Keratinocyte (primary cell): ENCODE data around the gene FAM72C. TPM values are rescaled to one million over a fixed set of nuclear protein-coding genes. Genes with fewer than 3 reads are reported as not detected.
"Not testable (repeated sequence)": the region's sequence is repeated elsewhere in the genome, so short reads cannot be mapped to it uniquely, and the experiment has no call there.

Source experiments
- DNase-seq: peaks from one replicate; pipeline ENCODE4 v3.0.0-alpha.2; 2011; ENCODE audit warnings: low read depth, missing footprints, low spot score
- FAIRE-seq: peaks from 2 replicates; lab custom pipeline; 2011; peaks lifted over from hg19 to GRCh38; lab: Jason Lieb, UNC
- H2AFZ ChIP-seq: 2 replicates; pipeline ENCODE4 v1.6.0; 2012; ENCODE audit warnings: low read length, control low read depth, inconsistent platforms; ENCODE audit not compliant: control insufficient read depth
- H3K27ac ChIP-seq: 2 replicates; pipeline ENCODE4 v1.5.1; 2011; ENCODE audit warnings: low read length; ENCODE audit not compliant: control insufficient read depth, insufficient read depth
- H3K27me3 ChIP-seq: 3 replicates; pipeline ENCODE4 v1.6.0; 2011; ENCODE audit warnings: low read length; ENCODE audit not compliant: control insufficient read depth, insufficient read depth; ENCODE audit errors: extremely low read depth
- H3K36me3 ChIP-seq, 2 experiments: 2 replicates in 1 of 2; 3 replicates in 1 of 2; pipeline ENCODE4 v1.5.1; 2011; ENCODE audit warnings: low read length in 2 of 2, mild to moderate bottlenecking in 1 of 2; ENCODE audit not compliant: control insufficient read depth in 2 of 2, insufficient read depth in 2 of 2; ENCODE audit errors: extremely low read depth in 1 of 2
- H3K4me1 ChIP-seq: 3 replicates; pipeline ENCODE4 v1.5.1; 2011; ENCODE audit warnings: low read length; ENCODE audit not compliant: control insufficient read depth, insufficient read depth; ENCODE audit errors: extremely low read depth
- H3K4me2 ChIP-seq: 3 replicates; pipeline ENCODE4 v1.6.0; 2011; ENCODE audit warnings: low read depth, low read length; ENCODE audit not compliant: control insufficient read depth, insufficient read depth; ENCODE audit errors: extremely low read depth
- H3K4me3 ChIP-seq, 3 experiments: fragments of 200-600 bp in 1 of 3; sonication (generic) in 1 of 3; 2 replicates in 2 of 3; 3 replicates in 1 of 3; pipeline ENCODE4 v1.5.1; 2011 to 2016; ENCODE audit warnings: low read length in 3 of 3, mild to moderate bottlenecking in 3 of 3, control low read depth in 2 of 3, inconsistent platforms in 1 of 3, low read depth in 1 of 3, mixed read lengths in 1 of 3, mixed run types in 1 of 3, moderate library complexity in 1 of 3; ENCODE audit not compliant: control insufficient read depth in 2 of 3, insufficient read depth in 2 of 3; ENCODE audit errors: extremely low read depth in 1 of 3
- H3K79me2 ChIP-seq: 2 replicates; pipeline ENCODE4 v1.6.0; 2012; ENCODE audit warnings: low read length; ENCODE audit not compliant: control insufficient read depth, insufficient read depth
- H3K9ac ChIP-seq: 3 replicates; pipeline ENCODE4 v1.6.0; 2011; ENCODE audit warnings: low read length; ENCODE audit not compliant: control insufficient read depth, insufficient read depth; ENCODE audit errors: extremely low read depth
- H3K9me1 ChIP-seq: 3 replicates; pipeline ENCODE4 v1.6.0; 2011; ENCODE audit warnings: low read length; ENCODE audit not compliant: control insufficient read depth, insufficient read depth; ENCODE audit errors: extremely low read depth
- H3K9me3 ChIP-seq: 2 replicates; pipeline ENCODE4 v1.5.1; 2012; ENCODE audit warnings: low read depth, low read length; ENCODE audit not compliant: control insufficient read depth
- H4K20me1 ChIP-seq: 3 replicates; pipeline ENCODE4 v1.6.0; 2011; ENCODE audit warnings: low read length; ENCODE audit not compliant: control insufficient read depth, insufficient read depth; ENCODE audit errors: extremely low read depth
- dilution Hi-C: fragments of 300-500 bp; cut with MboI; formaldehyde crosslinking; loops from one replicate; pipeline ENCODE4 v1.7.0; 2020; ENCODE audit warnings: low sequenced_read_pairs; ENCODE audit not compliant: extremely low pct_ligation_motif_present
- polyA minus RNA-seq, 3 experiments: library from RNA; depleted of rRNA, polyadenylated mRNA; stranded (reverse); fragments of >200 nt; gene quantifications; 1 replicate in 1 of 3; 2 replicates in 1 of 3; 3 replicates in 1 of 3; pipeline ENCODE4 v1.2.3, GENCODE V29; 2011
- polyA plus RNA-seq, 5 experiments: library from polyadenylated mRNA; depleted of rRNA in 3 of 5; stranded (reverse) in 3 of 5; stranded (forward) in 1 of 5; unstranded in 1 of 5; fragments of >200 nt; gene quantifications; 1 replicate in 1 of 5; 2 replicates in 3 of 5; 3 replicates in 1 of 5; pipeline versions ENCODE4 v1.2.1 to v1.2.3, GENCODE V29; 2011 to 2012; ENCODE audit warnings: missing spikeins in 2 of 5, low read depth in 1 of 5, low replicate concordance in 1 of 5

The FAM72C gene
- polyA plus RNA-seq (0.44 to 3.4 TPM (median 1.4 TPM) in 3 replicates), polyA minus RNA-seq (0.59 to 1.8 TPM in 2 of 3 replicates, not detected in the other)
- not detected for polyA plus RNA-seq (2011; ENCODE audit: low read depth)
- polyA plus RNA-seq (2011; cell fraction: cytosol; rRNA removed): 0.55 and 0.75 TPM in 2 replicates
- polyA plus RNA-seq (2011; cell fraction: nucleus; rRNA removed): 0.75 and 0.96 TPM in 2 replicates
- polyA plus RNA-seq (2012; ENCODE audit: low replicate concordance): 1.5 TPM in 1 of 2 replicates, not detected in the other
- not detected for polyA minus RNA-seq (2011; cell fraction: cytosol; rRNA and poly(A)+ RNA removed)
- polyA minus RNA-seq (2011; cell fraction: nucleus; rRNA and poly(A)+ RNA removed): not detected in 2 replicates

DNA sequence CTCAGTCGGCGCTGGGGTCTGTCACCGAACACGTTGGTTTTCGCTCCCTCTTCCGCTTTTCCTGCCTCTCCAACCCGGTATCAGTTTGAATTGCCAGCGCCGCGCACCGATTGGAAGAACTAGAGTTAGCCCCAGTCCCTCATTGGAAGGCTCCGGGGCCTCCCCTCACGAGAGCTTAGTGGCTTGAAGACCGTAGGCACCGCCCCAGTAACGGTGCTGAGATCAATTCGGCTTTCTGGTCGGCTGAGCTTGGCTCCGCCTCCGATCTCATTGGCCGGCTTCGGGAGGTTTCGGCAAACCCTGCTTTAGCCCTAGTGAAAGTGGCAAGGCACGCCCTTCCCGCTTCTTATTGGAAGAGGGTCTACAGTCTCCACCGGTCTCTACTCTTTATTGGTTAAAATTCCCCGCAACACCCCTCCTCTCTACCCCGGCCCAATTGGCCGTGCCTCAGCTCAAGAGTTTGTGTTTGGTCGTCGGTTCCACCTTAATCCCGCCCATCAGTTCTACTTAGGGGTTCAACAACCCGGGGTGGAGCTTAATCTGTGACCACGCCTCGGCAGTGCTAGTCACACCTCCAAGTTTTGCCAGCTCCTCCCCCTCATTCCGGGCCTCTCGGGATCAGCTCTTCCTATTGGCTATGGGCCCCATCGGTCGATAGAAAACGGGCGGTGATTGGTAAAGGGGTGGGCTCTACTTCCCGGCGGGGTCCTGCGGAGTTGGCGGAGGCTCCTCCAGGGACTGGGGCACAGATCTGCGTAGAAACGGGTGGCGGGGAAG, at the start of gene FAM72C:
TSS of gene FAM72C (minus strand) at position 63 of the 777 bp plus-strand sequence. CDS start 845 bp downstream, outside the sequence.
- H3K27me3 ChIP-seq, H3K4me1 ChIP-seq, dilution Hi-C loops, H4K20me1 ChIP-seq, H3K4me3 ChIP-seq, DNase-seq, H3K79me2 ChIP-seq, H3K9ac ChIP-seq, H3K4me2 ChIP-seq, H3K27ac ChIP-seq, H3K9me1 ChIP-seq, FAIRE-seq, H3K36me3 ChIP-seq, H3K9me3 ChIP-seq, H2AFZ ChIP-seq: not testable (repeated sequence)

DNA sequence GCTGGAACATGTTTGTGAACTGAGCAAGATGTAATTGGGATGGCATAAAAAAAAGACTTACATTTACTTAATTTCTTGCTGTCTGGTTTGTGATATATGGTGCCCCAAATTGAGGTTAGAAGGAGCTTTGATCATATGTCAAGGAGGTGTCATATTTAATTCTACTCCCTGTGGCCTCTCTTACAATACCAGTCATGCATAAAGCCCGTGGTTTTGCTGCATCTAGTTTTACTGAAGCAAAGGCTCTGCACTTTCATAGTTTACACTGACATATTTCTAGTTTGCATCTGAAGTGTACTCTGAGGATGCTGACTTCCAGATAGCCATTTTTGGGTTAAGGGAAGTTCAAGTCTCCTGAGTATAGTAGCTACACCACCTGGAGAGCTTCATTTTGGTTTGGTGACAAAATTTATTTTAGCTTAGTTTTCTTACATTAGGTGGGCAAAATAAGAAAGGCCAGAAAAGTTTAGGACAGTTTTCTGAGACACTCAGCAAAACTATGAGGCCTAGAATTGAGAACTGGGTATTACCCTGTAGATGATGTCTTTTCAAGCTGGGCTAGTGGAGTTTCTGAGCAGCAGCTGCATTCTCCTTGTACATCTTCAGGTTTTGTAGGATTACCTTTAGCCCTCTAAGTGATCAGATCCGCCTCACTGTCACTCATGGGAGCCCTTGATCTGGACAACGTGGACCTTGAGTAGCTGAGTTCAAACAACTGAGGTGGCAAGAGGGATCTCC, 48.4 kb upstream of the FAM72C start:
- H3K79me2 ChIP-seq, H3K9ac ChIP-seq, H4K20me1 ChIP-seq, H3K4me3 ChIP-seq, H3K9me1 ChIP-seq, DNase-seq, FAIRE-seq, H3K9me3 ChIP-seq, H3K4me2 ChIP-seq, H3K36me3 ChIP-seq, H3K4me1 ChIP-seq, dilution Hi-C loops, H2AFZ ChIP-seq, H3K27ac ChIP-seq, H3K27me3 ChIP-seq: not testable (repeated sequence)

DNA sequence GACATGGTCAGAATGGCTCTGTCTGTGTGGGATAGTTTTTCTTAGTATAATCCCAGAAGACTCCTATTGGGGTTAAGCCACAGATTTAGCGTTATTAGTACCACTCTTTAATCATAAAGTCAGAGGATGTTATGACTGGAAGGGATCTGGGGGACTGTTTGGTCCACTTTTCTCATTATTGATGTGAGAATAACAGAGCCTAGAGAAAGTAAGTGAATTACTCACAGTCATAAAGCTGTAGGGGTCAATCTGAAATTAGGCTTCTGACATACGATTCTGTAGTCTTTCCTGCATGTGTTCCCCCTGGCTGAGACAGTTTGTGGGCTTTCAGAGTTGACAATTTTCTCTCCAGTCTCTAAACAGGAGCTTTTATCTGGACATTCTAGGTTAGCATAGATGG, 47.3 kb upstream of the FAM72C start:
- H3K27me3 ChIP-seq, H3K9me3 ChIP-seq, H3K27ac ChIP-seq, H3K4me1 ChIP-seq, H3K4me3 ChIP-seq, H2AFZ ChIP-seq, DNase-seq, H3K4me2 ChIP-seq, H3K79me2 ChIP-seq, H3K9ac ChIP-seq, H3K9me1 ChIP-seq, dilution Hi-C loops, H4K20me1 ChIP-seq, FAIRE-seq, H3K36me3 ChIP-seq: not testable (repeated sequence)

DNA sequence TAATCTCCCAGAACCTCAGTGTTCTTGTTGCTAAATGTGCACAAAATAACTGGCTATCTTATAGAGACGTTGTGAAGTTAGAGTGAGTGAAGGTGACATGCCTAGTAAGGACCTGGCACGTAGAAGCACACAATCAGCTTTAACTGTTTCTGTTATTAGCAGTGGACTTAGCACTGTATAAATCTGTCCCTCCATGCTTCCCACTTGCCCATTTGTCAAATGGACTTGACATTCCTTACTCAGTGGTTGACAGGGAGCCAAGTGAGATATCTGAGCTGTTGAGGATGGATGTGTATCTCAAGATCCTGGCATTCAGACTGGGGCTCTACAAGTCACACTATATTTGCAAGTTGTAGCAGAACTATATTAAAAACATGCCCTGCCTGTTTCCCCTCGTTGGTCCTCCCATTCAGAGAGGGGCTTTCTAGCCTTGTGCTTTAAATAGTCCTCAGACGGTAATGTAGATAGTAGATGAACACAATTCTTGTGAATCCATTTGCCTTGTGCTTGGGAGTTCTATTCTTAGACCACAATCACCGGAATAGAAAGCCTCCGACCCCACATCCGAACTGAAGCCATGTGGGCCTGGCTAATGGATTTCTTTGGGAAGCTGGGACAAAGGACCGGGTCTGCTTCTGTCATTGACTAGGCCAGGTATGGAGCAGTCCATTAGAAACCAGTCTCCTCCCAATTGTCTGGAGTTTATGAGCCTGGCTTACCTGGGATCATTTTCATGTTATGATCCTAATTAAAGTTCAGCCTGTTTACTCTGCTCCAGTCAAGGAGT, 43.6 kb upstream of the FAM72C start:
- H3K4me3 ChIP-seq, dilution Hi-C loops, H3K79me2 ChIP-seq, H3K9me3 ChIP-seq, H3K27ac ChIP-seq, H4K20me1 ChIP-seq, H3K36me3 ChIP-seq, FAIRE-seq, H3K9me1 ChIP-seq, H3K9ac ChIP-seq, H3K4me1 ChIP-seq, H3K27me3 ChIP-seq, DNase-seq, H3K4me2 ChIP-seq, H2AFZ ChIP-seq: not testable (repeated sequence)
